GM12891 (cell line): Measurements from ENCODE around the gene CIRBP.
A peak's percentile ranks its signal among the peaks of the same experiment; 100 is the strongest.

ENCODE experiments used
- POLR2A ChIP-seq: IDR thresholded peaks from 2 replicates; pipeline ENCODE4 v1.6.1; 2011; ENCODE audit warnings: low read depth, low read length, control low read depth
- POLR2AphosphoS5 ChIP-seq: IDR thresholded peaks from 2 replicates; pipeline ENCODE4 v1.6.1; 2011; ENCODE audit warnings: low read depth, low read length, control low read depth
- SPI1 ChIP-seq: IDR thresholded peaks from 2 replicates; pipeline ENCODE4 v1.6.1; 2011; ENCODE audit warnings: low read depth, low read length, control low read depth

- no peak for TF ChIP-seq SPI1
- TF ChIP-seq POLR2AphosphoS5 = no peak; the same call in 1 of the 2 replicates
- peak; percentile 37; the same call in 1 of the 2 replicates for TF ChIP-seq POLR2A
These were observed 11.0 kb upstream of the CIRBP start for GRCh38 chr19:1258163-1258492.
